IMR-90 (cell line): ENCODE results near the gene TNS3. TPM values are rescaled to one million over a fixed set of nuclear protein-coding genes. Genes with fewer than 3 reads are reported as not detected.
A peak's percentile ranks its signal among the peaks of the same experiment; 100 is the strongest.

Source experiments
- ATAC-seq: fragments of 200-7000 bp; cut with Tn5 transposase; 2 replicates; pipeline ENCODE4 v1.9.1; 2020; ENCODE audit warnings: low read depth, mild to moderate bottlenecking, moderate library complexity
- BruUV-seq: library from RNA; stranded (reverse); fragments of 400-500 nt; replicated peaks from 2 replicates; lab custom pipeline; 2021; lab: Mats Ljungman, UMichigan
- CTCF ChIA-PET: fragments of 300-600 bp; formaldehyde crosslinking; extraction: SDS; loops from one replicate; lab custom pipeline; 2021; ENCODE audit warnings: antibody characterized with exemption; lab: Yijun Ruan, JAX
- POLR2A ChIA-PET: fragments of 300-600 bp; sonication (Branson Sonifier 250); formaldehyde crosslinking; loops from one replicate; lab custom pipeline; 2022; ENCODE audit warnings: antibody characterized with exemption; ENCODE audit not compliant: unreplicated experiment; lab: Charles Lee
- DNase-seq: peaks from one replicate; pipeline ENCODE4 v3.0.0; 2013
- H2AFZ ChIP-seq: replicated peaks from 2 replicates; pipeline ENCODE3; 2013; ENCODE audit warnings: low read length, mild to moderate bottlenecking; ENCODE audit not compliant: poor library complexity
- H2AK5ac ChIP-seq: 2 replicates; pipeline ENCODE4 v1.6.1; 2013; ENCODE audit warnings: low read depth, low read length, inconsistent platforms
- H2AK9ac ChIP-seq: replicated peaks from 2 replicates; pipeline ENCODE3; 2013; ENCODE audit warnings: mild to moderate bottlenecking, low read depth, low read length, moderate library complexity; ENCODE audit not compliant: poor library complexity
- H2BK120ac ChIP-seq: 2 replicates; pipeline ENCODE4 v1.6.1; 2013; ENCODE audit warnings: low read depth, low read length, inconsistent platforms
- H2BK15ac ChIP-seq: 3 replicates; pipeline ENCODE4 v1.6.1; 2013; ENCODE audit warnings: low read depth, low read length, inconsistent platforms
- H2BK20ac ChIP-seq: 2 replicates; pipeline ENCODE4 v1.6.1; 2013; ENCODE audit warnings: low read depth, mild to moderate bottlenecking, inconsistent platforms, low read length, moderate library complexity
- H2BK5ac ChIP-seq: 2 replicates; pipeline ENCODE4 v1.6.1; 2013; ENCODE audit warnings: mild to moderate bottlenecking, low read depth, low read length, inconsistent platforms; ENCODE audit not compliant: poor library complexity, severe bottlenecking
- H3K14ac ChIP-seq: replicated peaks from 2 replicates; pipeline ENCODE4 v1.6.1; 2013; ENCODE audit warnings: low read depth, low read length, inconsistent platforms
- H3K18ac ChIP-seq: 2 replicates; pipeline ENCODE4 v1.6.1; 2013; ENCODE audit warnings: low read depth, low read length, control low read depth
- H3K23ac ChIP-seq: 2 replicates; pipeline ENCODE4 v1.6.1; 2013; ENCODE audit warnings: low read depth, low read length, inconsistent platforms
- H3K27ac ChIP-seq: 2 replicates; pipeline ENCODE4 v1.5.1; 2013; ENCODE audit warnings: mild to moderate bottlenecking, control low read depth, low read length; ENCODE audit not compliant: insufficient read depth
- H3K27me3 ChIP-seq: 2 replicates; pipeline ENCODE4 v1.6.1; 2013; ENCODE audit warnings: low read length; ENCODE audit not compliant: control insufficient read depth, insufficient read depth
- H3K36me3 ChIP-seq: 2 replicates; pipeline ENCODE4 v1.6.1; 2013; ENCODE audit warnings: low read length, mixed read lengths; ENCODE audit not compliant: control insufficient read depth, insufficient read depth
- H3K4ac ChIP-seq: 2 replicates; pipeline ENCODE4 v1.6.1; 2013; ENCODE audit warnings: low read depth, low read length, inconsistent platforms
- H3K4me1 ChIP-seq: 2 replicates; pipeline ENCODE4 v1.6.1; 2013; ENCODE audit warnings: low read length, mixed read lengths; ENCODE audit not compliant: control insufficient read depth, insufficient read depth
- H3K4me2 ChIP-seq: 2 replicates; pipeline ENCODE4 v1.6.1; 2013; ENCODE audit warnings: low read depth, mild to moderate bottlenecking, control low read depth, low read length, moderate library complexity
- H3K4me3 ChIP-seq: 2 replicates; pipeline ENCODE4 v1.5.1; 2013; ENCODE audit warnings: low read depth, mild to moderate bottlenecking, control low read depth, low read length, moderate library complexity; ENCODE audit not compliant: insufficient read depth
- H3K56ac ChIP-seq: 2 replicates; pipeline ENCODE4 v1.6.1; 2013; ENCODE audit warnings: low read length, inconsistent platforms; ENCODE audit not compliant: insufficient read depth; ENCODE audit errors: extremely low read depth
- H3K79me1 ChIP-seq, 2 experiments: 2 replicates each; pipeline ENCODE4 v1.6.1; 2013; ENCODE audit warnings: low read length in 2 of 2, inconsistent platforms in 1 of 2, low read depth in 1 of 2
- H3K9ac ChIP-seq: 2 replicates; pipeline ENCODE4 v1.6.1; 2013; ENCODE audit warnings: low read depth, low read length, control low read depth
- H3K9me1 ChIP-seq: 2 replicates; pipeline ENCODE4 v1.6.1; 2013; ENCODE audit warnings: low read length, inconsistent platforms; ENCODE audit not compliant: insufficient read depth
- H3K9me3 ChIP-seq: 2 replicates; pipeline ENCODE4 v1.6.1; 2013; ENCODE audit warnings: low read length; ENCODE audit not compliant: control insufficient read depth, insufficient read depth
- H4K20me1 ChIP-seq: 2 replicates; pipeline ENCODE4 v1.6.1; 2013; ENCODE audit warnings: low read length, inconsistent platforms; ENCODE audit not compliant: insufficient read depth
- H4K5ac ChIP-seq: 2 replicates; pipeline ENCODE4 v1.6.1; 2013; ENCODE audit warnings: mild to moderate bottlenecking, low read depth, low read length, control low read depth
- H4K8ac ChIP-seq, 2 experiments: 2 replicates each; pipeline ENCODE4 v1.6.1; 2013; ENCODE audit warnings: low read depth in 2 of 2, low read length in 2 of 2, control low read depth in 1 of 2, inconsistent platforms in 1 of 2
- H4K91ac ChIP-seq: 2 replicates; pipeline ENCODE4 v1.6.1; 2013; ENCODE audit warnings: low read depth, low read length, inconsistent platforms; ENCODE audit not compliant: insufficient read depth
- BHLHE40 ChIP-seq: fragments of 150-350 bp; IDR thresholded peaks from 2 replicates; pipeline ENCODE4 v1.6.1; 2016; ENCODE audit warnings: mild to moderate bottlenecking, low read depth, low read length
- CEBPB ChIP-seq: IDR thresholded peaks from 2 replicates; pipeline ENCODE4 v1.6.1; 2012; ENCODE audit warnings: low read depth, low read length, improper control_type of control experiment
- FOS ChIP-seq: fragments of 150-350 bp; IDR thresholded peaks from 2 replicates; pipeline ENCODE4 v1.6.1; 2016; ENCODE audit warnings: low read depth, low read length
- MAFK ChIP-seq: IDR thresholded peaks from 2 replicates; pipeline ENCODE4 v1.6.1; 2012; ENCODE audit warnings: low read depth, low read length, improper control_type of control experiment
- MAZ ChIP-seq: IDR thresholded peaks from 2 replicates; pipeline ENCODE4 v1.6.1; 2012; ENCODE audit warnings: low read depth, mild to moderate bottlenecking, low read length, improper control_type of control experiment, moderate library complexity, borderline replicate concordance
- MXI1 ChIP-seq: IDR thresholded peaks from 2 replicates; pipeline ENCODE4 v1.6.1; 2012; ENCODE audit warnings: low read depth, mild to moderate bottlenecking, low read length, moderate library complexity, borderline replicate concordance
- NFE2L2 ChIP-seq: fragments of 150-350 bp; IDR thresholded peaks from 2 replicates; pipeline ENCODE4 v1.6.1; 2016; ENCODE audit warnings: low read depth, mild to moderate bottlenecking, low read length
- RFX5 ChIP-seq: IDR thresholded peaks from 2 replicates; pipeline ENCODE4 v1.8.0; 2012; ENCODE audit warnings: low read depth, mild to moderate bottlenecking, low read length, moderate library complexity
- SMC3 ChIP-seq: fragments of 150-350 bp; IDR thresholded peaks from 2 replicates; pipeline ENCODE4 v1.6.1; 2016; ENCODE audit warnings: low read depth, mild to moderate bottlenecking, antibody characterized with exemption, low read length, moderate library complexity
- WGBS, 2 experiments: methylation state at CpG; one replicate each; pipeline versions ENCODE4 v1.1.5 to v1.1.7; 2013; ENCODE audit warnings: missing lambda C conversion rate in 2 of 2; ENCODE audit not compliant: insufficient read length in 1 of 2; ENCODE audit errors: extremely low coverage in 2 of 2; 5-methylcytosine and 5-hydroxymethylcytosine counted together
- dilution Hi-C: fragments of 300-500 bp; cut with HindIII; formaldehyde crosslinking; loops from one replicate; pipeline ENCODE4 v1.14.3; 2018; ENCODE audit warnings: low sequenced_read_pairs; ENCODE audit not compliant: unreplicated experiment
- in situ Hi-C: fragments of 300-500 bp; cut with MboI; formaldehyde crosslinking; loops from 3 replicates; pipeline ENCODE4 v1.14.3; 2019; ENCODE audit warnings: low sequenced_read_pairs, inconsistent platforms, mixed read lengths
- intact Hi-C: fragments of 100-400 bp; cut with micrococcal nuclease; formaldehyde crosslinking; loops from 2 replicates; pipeline ENCODE4 v1.10.0; 2022
- polyA plus RNA-seq, 3 experiments: library from polyadenylated mRNA; depleted of rRNA; stranded (reverse); fragments of >200 nt; gene quantifications; 2 replicates each; pipeline ENCODE4 v1.2.3, GENCODE V29; 2012; ENCODE audit warnings: low replicate concordance in 1 of 3
- total RNA-seq: library from RNA; depleted of rRNA; stranded (reverse); fragments of >200 nt; gene quantifications from 2 replicates; pipeline ENCODE4 v1.2.3, GENCODE V29; 2012
- TF ChIP-seq, protein P1 (sequence below): fragments of 150-350 bp; IDR thresholded peaks from 2 replicates; pipeline ENCODE4 v1.6.1; 2016; ENCODE audit warnings: low read depth, mild to moderate bottlenecking, low read length, moderate library complexity, borderline replicate concordance
- TF ChIP-seq, protein P2 (sequence below): fragments of 150-350 bp; IDR thresholded peaks from 2 replicates; pipeline ENCODE4 v1.6.1; 2017; ENCODE audit warnings: mild to moderate bottlenecking, antibody characterized with exemption, low read length, low read depth

TNS3 gene
- total and polyA plus RNA-seq, 2 of the 4 experiments (the other 2 are of a cell fraction): 64.3 to 79.2 TPM

DNA sequence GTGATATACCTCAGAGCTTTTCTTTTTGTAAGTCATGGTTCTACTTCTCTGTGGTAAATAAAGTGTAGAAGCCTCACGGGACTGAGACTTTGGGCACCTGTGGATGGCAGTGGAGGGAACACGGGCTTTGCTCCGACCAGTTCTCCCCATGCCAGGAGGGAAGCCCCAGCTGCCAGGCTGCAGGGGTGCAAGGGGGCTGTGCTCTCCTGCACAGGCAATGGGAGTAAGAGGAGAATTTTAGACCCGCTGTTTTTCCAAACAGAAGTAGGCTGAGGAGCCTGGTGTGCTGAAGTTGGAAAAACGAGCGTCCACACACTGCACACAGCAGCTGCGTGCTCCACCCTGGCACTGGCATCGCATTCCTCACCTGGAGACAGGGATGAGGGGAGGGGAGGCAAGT, 282.4 kb downstream of the TNS3 start:
- Histone ChIP-seq H3K4ac (no peak overlapping the region), H2AFZ (no peak overlapping the region), H3K27me3 (no peaks in the 10 kb centered on the region), H2AK9ac (no peak overlapping the region), H3K9me3 (no peaks in the 10 kb centered on the region), H2BK15ac (no peak overlapping the region), H3K56ac (no peak overlapping the region), H2AK5ac (no peak overlapping the region), H2BK20ac (no peak overlapping the region), H4K20me1 (no peaks in the 10 kb centered on the region), H4K5ac (no peak overlapping the region), H3K4me3 (no peak overlapping the region), H3K27ac (no peak overlapping the region), H3K23ac (no peak overlapping the region; the same call in 1 of the 2 replicates), H3K79me1 (peaks cover 30 to 73% of the 10 kb centered on the region in 2 experiments), H4K8ac (no peak overlapping the region), H2BK120ac (no peak overlapping the region), H3K9ac (no peak overlapping the region), H3K18ac (no peak overlapping the region), H2BK5ac (no peak overlapping the region), H3K9me1 (peaks cover 10% of the 10 kb centered on the region; the same call in 1 of the 2 replicates), H4K91ac (no peak overlapping the region), H3K4me1 (peaks cover 6% of the 10 kb centered on the region), H3K14ac (0 out of 2 replicates have a peak overlapping the region, but pooled peaks have one; percentile 36), H3K36me3 (peaks cover 61% of the 10 kb centered on the region), H3K4me2 (no peak overlapping the region)
- TF ChIP-seq, protein P1, sequence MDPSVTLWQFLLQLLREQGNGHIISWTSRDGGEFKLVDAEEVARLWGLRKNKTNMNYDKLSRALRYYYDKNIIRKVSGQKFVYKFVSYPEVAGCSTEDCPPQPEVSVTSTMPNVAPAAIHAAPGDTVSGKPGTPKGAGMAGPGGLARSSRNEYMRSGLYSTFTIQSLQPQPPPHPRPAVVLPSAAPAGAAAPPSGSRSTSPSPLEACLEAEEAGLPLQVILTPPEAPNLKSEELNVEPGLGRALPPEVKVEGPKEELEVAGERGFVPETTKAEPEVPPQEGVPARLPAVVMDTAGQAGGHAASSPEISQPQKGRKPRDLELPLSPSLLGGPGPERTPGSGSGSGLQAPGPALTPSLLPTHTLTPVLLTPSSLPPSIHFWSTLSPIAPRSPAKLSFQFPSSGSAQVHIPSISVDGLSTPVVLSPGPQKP: no peak
- TF ChIP-seq BHLHE40 (no peak), NFE2L2 (no peak), CEBPB (no peak), RFX5 (no peak), MAFK (no peak), FOS (no peak), MAZ (no peak), MXI1 (no peak), SMC3 (no peak)
- TF ChIP-seq, protein P2, sequence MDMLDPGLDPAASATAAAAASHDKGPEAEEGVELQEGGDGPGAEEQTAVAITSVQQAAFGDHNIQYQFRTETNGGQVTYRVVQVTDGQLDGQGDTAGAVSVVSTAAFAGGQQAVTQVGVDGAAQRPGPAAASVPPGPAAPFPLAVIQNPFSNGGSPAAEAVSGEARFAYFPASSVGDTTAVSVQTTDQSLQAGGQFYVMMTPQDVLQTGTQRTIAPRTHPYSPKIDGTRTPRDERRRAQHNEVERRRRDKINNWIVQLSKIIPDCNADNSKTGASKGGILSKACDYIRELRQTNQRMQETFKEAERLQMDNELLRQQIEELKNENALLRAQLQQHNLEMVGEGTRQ: no peak
- intact Hi-C loops (no loop called here), in situ Hi-C loops (no loop called here), dilution Hi-C loops (no loop called here)
- ATAC-seq (no peak), DNase-seq (no peak)
- POLR2A ChIA-PET: no interaction called here
- WGBS, 2 experiments: no CpG with 5 or more reads among the region's 8 CpGs
- CTCF ChIA-PET: no interaction called here
- BruUV-seq: no TSS peak
